GM21360 (cell line): ENCODE data around the gene ZNF337.
"Not testable (repeated sequence)": the region's sequence is repeated elsewhere in the genome, so short reads cannot be mapped to it uniquely, and the experiment has no call there.

Experiments
- ATAC-seq: cut with Tn5 transposase; IDR thresholded peaks from one replicate; pipeline ENCODE4 v1.9.1; 2021; ENCODE audit warnings: mild to moderate bottlenecking, moderate library complexity; ENCODE audit not compliant: unreplicated experiment

ZNF337 gene

GRCh38 chr20:25696371-25697131 lies at the start of gene ZNF337:
TSS of gene ZNF337 (minus strand) at chr20:25696853. CDS start at chr20:25686417, 10,436 bp downstream.
- ATAC-seq, result peak; percentile 97

GRCh38 chr20:25745738-25746137 lies 49.1 kb upstream of the ZNF337 start:
- no peak for ATAC-seq

GRCh38 chr20:25745100-25745499 lies 48.4 kb upstream of the ZNF337 start:
- no peak for ATAC-seq

- no peak for ATAC-seq
Measured at GRCh38 chr20:25744261-25744660, 47.6 kb upstream of the ZNF337 start.

GRCh38 chr20:25741088-25741487 lies 44.4 kb upstream of the ZNF337 start:
- no peak for ATAC-seq

GRCh38 chr20:25739615-25740320 lies 43.1 kb upstream of the ZNF337 start:
- no peak for ATAC-seq

GRCh38 chr20:25738198-25738597 lies 41.5 kb upstream of the ZNF337 start:
- ATAC-seq, result no peak

- no peak for ATAC-seq
Measured at GRCh38 chr20:25733903-25734302, 37.2 kb upstream of the ZNF337 start.

GRCh38 chr20:25730862-25731261 lies 34.2 kb upstream of the ZNF337 start:
- ATAC-seq, result no peak

GRCh38 chr20:25726357-25726756 lies 29.7 kb upstream of the ZNF337 start:
- no peak for ATAC-seq

- no peak for ATAC-seq
Measured at GRCh38 chr20:25725639-25726038, 29.0 kb upstream of the ZNF337 start.

GRCh38 chr20:25723975-25724374 lies 27.3 kb upstream of the ZNF337 start:
- no peak for ATAC-seq

GRCh38 chr20:25720285-25720684 lies 23.6 kb upstream of the ZNF337 start:
- ATAC-seq, result no peak

GRCh38 chr20:25718896-25719809 lies 22.5 kb upstream of the ZNF337 start:
- not testable (repeated sequence) for ATAC-seq

- no peak for ATAC-seq
Measured at GRCh38 chr20:25707695-25708094, 11.0 kb upstream of the ZNF337 start.

GRCh38 chr20:25706793-25707192 lies 10.1 kb upstream of the ZNF337 start:
- ATAC-seq, result no peak

- no peak for ATAC-seq
Measured at GRCh38 chr20:25705830-25706351, 9.2 kb upstream of the ZNF337 start.

- ATAC-seq, result not testable (repeated sequence)
Measured at GRCh38 chr20:25704303-25704702, 7.7 kb upstream of the ZNF337 start.

- not testable (repeated sequence) for ATAC-seq
Measured at GRCh38 chr20:25700835-25701234, 4.2 kb upstream of the ZNF337 start.

- ATAC-seq, result no peak
Measured at GRCh38 chr20:25699914-25700313, 3.3 kb upstream of the ZNF337 start.

- no peak for ATAC-seq
Measured at GRCh38 chr20:25697132-25697446, 436 bp upstream of the ZNF337 start.
